Measurements from ENCODE around the gene LYPLAL1. TPM values are rescaled to one million over a fixed set of nuclear protein-coding genes. Genes with fewer than 3 reads are reported as not detected.

The LYPLAL1 gene
- total RNA-seq, 2 experiments from 2014 or later = 25.3 to 27.9 TPM

- DNase-seq (no peak), ATAC-seq (no peak)
- Mint-ChIP-seq H3K4me1 (no peaks in the 10 kb centered on the region), H3K27me3 (peaks cover 2% of the 10 kb centered on the region), H3K27ac (no peak overlapping the region), H3K4me3 (no peak overlapping the region), H3K9me3 (ENCODE audit: low read depth) (no peaks in the 10 kb centered on the region), H3K36me3 (ENCODE audit: low read depth) (no peaks in the 10 kb centered on the region)
- ChIA-PET POLR2A (no interaction called here), CTCF (no interaction called here)
- intact Hi-C loops (cut with DNase I, micrococcal nuclease) = no loop called here
Observed at GRCh38 chr1:219147571-219148019, 26.1 kb upstream of the LYPLAL1 start.

DNA sequence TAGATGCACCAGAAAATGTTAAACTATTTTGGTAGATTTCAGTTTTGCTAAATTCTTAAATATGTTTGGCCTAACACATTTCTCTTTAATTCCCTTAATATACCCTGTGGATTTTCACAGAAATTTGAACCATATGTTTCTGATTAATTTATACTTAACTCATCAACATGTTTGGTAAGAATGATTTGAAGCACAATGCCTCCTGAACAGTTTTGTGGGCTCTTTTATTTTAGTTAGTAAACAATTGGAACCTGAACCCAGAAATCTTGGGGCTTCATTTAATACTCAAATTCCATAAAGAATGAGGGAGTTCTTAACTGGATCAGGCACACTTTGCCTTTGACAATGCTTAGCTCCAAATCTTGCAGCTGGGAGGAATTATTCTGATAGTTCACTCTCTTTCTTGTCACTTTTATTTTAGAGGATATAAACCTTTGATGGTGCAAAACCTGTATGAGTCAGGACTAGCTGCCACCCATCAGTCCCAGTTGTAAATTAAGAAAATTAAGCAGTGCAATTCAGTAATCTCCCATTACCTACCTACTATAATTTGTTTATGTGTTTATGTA is 24.6 kb upstream of the LYPLAL1 start:
- intact Hi-C loops (cut with DNase I, micrococcal nuclease) = no loop called here
- Mint-ChIP-seq H3K4me3 (no peak overlapping the region), H3K4me1 (no peaks in the 10 kb centered on the region), H3K9me3 (ENCODE audit: low read depth) (no peaks in the 10 kb centered on the region), H3K27ac (no peak overlapping the region), H3K36me3 (ENCODE audit: low read depth) (no peaks in the 10 kb centered on the region), H3K27me3 (peaks cover 8% of the 10 kb centered on the region)
- DNase-seq (no peak), ATAC-seq (no peak)
- ChIA-PET POLR2A (no interaction called here), CTCF (interaction anchor here (0.5 to 0.6 kb wide), 2 partner anchors 268 to 1829 kb away, joined by 3 read pairs; no protein-coding TSS in a partner anchor)

- intact Hi-C loops (cut with DNase I, micrococcal nuclease) = no loop called here
- CTCF ChIA-PET = no interaction called here
Observed at GRCh38 chr1:219149953-219150352, 23.7 kb upstream of the LYPLAL1 start.

GRCh38 chr1:219150913-219151312 is 22.8 kb upstream of the LYPLAL1 start:
- Mint-ChIP-seq H3K4me1 (no peaks in the 10 kb centered on the region), H3K27me3 (peaks cover 8% of the 10 kb centered on the region), H3K4me3 (no peak overlapping the region), H3K36me3 (ENCODE audit: low read depth) (no peaks in the 10 kb centered on the region), H3K27ac (no peak overlapping the region), H3K9me3 (ENCODE audit: low read depth) (no peaks in the 10 kb centered on the region)
- ChIA-PET POLR2A (no interaction called here), CTCF (no interaction called here)
- DNase-seq = no peak
- ATAC-seq = no peak
- intact Hi-C loops (cut with DNase I, micrococcal nuclease) = no loop called here

More at GRCh38 chr1:219149953-219150352, 23.7 kb upstream of the LYPLAL1 start:
- no peaks in the 10 kb centered on the region for H3K4me1 Mint-ChIP-seq
- H3K36me3 Mint-ChIP-seq (ENCODE audit: low read depth) = no peaks in the 10 kb centered on the region
- POLR2A ChIA-PET = no interaction called here
- H3K9me3 Mint-ChIP-seq (ENCODE audit: low read depth) = no peaks in the 10 kb centered on the region
- ATAC-seq = no peak
- no peak overlapping the region for H3K27ac Mint-ChIP-seq
- peaks cover 8% of the 10 kb centered on the region for H3K27me3 Mint-ChIP-seq
- H3K4me3 Mint-ChIP-seq = no peak overlapping the region
- DNase-seq = no peak

GRCh38 chr1:219151467-219151866 is 22.2 kb upstream of the LYPLAL1 start:
- H3K4me3 Mint-ChIP-seq = no peak overlapping the region

DNA sequence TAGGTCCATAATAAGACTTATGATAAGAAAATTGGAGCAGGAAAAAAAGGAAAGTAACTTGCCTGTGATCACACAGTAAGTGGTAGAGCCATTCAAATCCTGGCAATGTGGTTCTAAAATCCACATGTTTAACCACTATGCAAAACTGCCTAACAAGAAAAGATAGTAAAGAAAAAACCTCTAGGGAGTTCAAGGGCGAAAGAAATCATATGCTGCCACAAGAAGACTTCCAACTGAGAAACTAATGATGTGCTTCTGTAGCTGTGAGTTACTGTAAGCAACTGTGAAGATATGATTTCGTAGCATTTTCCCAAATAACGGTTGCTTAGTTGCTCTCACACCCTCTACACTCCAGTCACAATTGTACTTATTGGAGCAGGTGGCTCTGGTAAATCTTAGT is 20.9 kb upstream of the LYPLAL1 start:
- H3K27ac Mint-ChIP-seq = no peak overlapping the region
- CTCF ChIA-PET = no interaction called here
- no peak for ATAC-seq

More at GRCh38 chr1:219151467-219151866, 22.2 kb upstream of the LYPLAL1 start:
- H3K9me3 Mint-ChIP-seq (ENCODE audit: low read depth) = no peaks in the 10 kb centered on the region
- no peaks in the 10 kb centered on the region for H3K36me3 Mint-ChIP-seq (ENCODE audit: low read depth)
- intact Hi-C loops (cut with DNase I, micrococcal nuclease) = no loop called here
- no peak for ATAC-seq
- no peak for DNase-seq
- ChIA-PET CTCF (no interaction called here), POLR2A (no interaction called here)
- H3K27ac Mint-ChIP-seq = no peak overlapping the region
- no peaks in the 10 kb centered on the region for H3K4me1 Mint-ChIP-seq
- peaks cover 8% of the 10 kb centered on the region for H3K27me3 Mint-ChIP-seq

DNA sequence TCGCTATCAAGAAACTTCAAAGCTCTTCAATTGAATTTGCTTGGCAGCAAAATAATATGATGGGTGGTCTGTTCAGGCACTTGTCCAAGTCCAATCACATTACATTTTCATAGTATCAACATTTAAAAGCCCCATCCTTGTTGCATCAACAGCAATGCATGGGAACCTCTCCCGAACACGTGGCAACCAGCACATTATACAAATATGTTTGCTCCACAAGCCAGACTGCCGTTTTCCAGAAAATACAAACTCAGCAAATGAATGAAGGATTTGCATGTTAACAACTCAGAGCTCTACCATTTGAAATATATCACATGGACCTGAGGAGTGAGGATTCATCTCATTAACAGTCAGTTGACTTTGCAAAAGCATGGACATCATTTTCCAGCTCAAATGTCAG is 20.0 kb upstream of the LYPLAL1 start:
- Mint-ChIP-seq H3K4me1 (no peaks in the 10 kb centered on the region), H3K27ac (no peak overlapping the region), H3K4me3 (no peak overlapping the region), H3K9me3 (ENCODE audit: low read depth) (no peaks in the 10 kb centered on the region), H3K27me3 (peaks cover 6% of the 10 kb centered on the region), H3K36me3 (ENCODE audit: low read depth) (no peaks in the 10 kb centered on the region)
- no peak for ATAC-seq
- intact Hi-C loops (cut with DNase I, micrococcal nuclease) = no loop called here
- DNase-seq = no peak
- ChIA-PET CTCF (no interaction called here), POLR2A (no interaction called here)

More for the DNA sequence above, 20.9 kb upstream of the LYPLAL1 start:
- intact Hi-C loops (cut with DNase I, micrococcal nuclease) = no loop called here
- Mint-ChIP-seq H3K4me3 (no peak overlapping the region), H3K4me1 (no peaks in the 10 kb centered on the region), H3K36me3 (ENCODE audit: low read depth) (no peaks in the 10 kb centered on the region), H3K27me3 (peaks cover 6% of the 10 kb centered on the region), H3K9me3 (ENCODE audit: low read depth) (no peaks in the 10 kb centered on the region)
- POLR2A ChIA-PET = no interaction called here
- no peak for DNase-seq

DNA sequence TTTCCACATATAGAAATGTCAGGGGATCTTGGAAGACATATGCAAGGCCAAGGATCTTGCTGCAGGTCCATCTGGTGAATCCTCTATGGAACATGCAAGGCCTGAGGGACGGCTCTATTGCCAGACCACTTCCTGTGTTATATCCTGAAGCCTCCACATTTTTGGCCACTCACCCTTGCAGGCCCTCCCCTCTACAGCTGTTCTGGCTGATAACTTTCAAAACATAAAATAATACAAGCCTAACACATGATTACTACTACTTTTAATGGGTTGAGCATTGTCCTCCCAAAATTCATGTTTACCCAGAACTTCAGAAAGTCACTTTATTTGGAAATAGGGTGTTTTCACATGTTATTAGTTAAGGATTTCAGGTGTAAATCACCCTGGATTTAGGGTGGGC is 18.5 kb upstream of the LYPLAL1 start:
- Mint-ChIP-seq H3K4me3 (no peak overlapping the region), H3K9me3 (ENCODE audit: low read depth) (no peaks in the 10 kb centered on the region), H3K4me1 (no peaks in the 10 kb centered on the region), H3K27me3 (peaks cover 6% of the 10 kb centered on the region), H3K36me3 (ENCODE audit: low read depth) (no peaks in the 10 kb centered on the region), H3K27ac (no peak overlapping the region)
- intact Hi-C loops (cut with DNase I, micrococcal nuclease) = no loop called here
- POLR2A ChIA-PET = no interaction called here
- CTCF ChIA-PET = no interaction called here
- DNase-seq (no peak), ATAC-seq (no peak)

DNA sequence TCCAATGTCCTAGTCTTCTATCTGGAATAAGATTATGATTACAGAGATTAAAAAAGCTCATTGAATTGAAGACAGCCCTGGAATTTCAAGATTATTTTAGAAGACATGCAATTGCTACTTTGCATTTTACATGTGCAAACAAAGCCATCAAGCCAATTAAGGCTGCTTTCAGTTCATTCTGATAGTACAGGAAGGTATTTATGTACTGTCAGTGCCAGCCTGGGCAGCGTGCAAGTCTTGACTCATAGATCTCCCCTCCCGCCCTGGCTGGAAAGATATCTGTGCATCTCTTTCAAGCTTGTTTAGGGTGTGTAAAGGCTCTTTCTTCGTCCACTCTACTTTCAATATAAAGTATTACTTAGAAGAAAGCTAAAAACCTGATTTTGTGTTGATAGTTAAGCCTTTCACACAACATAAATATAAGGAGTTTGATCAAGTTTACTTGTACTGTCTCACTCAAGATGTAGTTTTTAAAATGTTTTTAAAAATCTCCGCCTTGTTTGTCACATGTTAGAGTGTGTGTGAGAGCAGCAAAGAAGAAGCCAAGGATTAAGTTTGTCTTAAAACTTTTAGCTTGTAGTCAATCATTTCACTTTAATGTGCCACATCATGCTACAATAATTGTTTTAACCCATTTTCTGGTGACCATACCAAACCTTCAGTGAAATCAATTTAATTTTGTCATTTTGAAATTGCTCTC is 13.6 kb upstream of the LYPLAL1 start:
- CTCF ChIA-PET = interaction anchor here (1.0 kb wide), 1 partner anchor 16 kb away, joined by 3 read pairs; no protein-coding TSS in a partner anchor
- no peaks in the 10 kb centered on the region for H3K36me3 Mint-ChIP-seq (ENCODE audit: low read depth)
- no peak for ATAC-seq

DNA sequence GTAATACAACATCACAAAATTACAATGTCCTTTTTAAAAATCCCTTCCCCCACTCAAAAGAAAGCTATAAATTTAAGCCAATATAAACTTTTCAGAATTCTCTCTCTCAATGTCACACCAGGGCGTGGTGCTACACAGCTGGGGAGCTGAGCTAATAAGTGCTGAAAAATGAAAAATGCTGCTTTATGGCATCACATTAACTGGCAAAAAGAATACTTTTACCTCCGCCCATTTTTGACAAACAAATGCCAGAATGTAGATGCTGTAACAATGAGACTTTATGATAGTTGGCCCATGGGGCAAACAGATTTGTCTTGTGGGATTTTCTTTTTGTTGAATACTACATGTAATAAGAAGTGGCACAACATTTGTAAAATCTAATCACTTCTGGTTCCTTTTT is 12.7 kb upstream of the LYPLAL1 start:
- Mint-ChIP-seq H3K36me3 (ENCODE audit: low read depth) (no peaks in the 10 kb centered on the region), H3K9me3 (ENCODE audit: low read depth) (no peaks in the 10 kb centered on the region), H3K27me3 (peaks cover 6% of the 10 kb centered on the region), H3K27ac (no peak overlapping the region), H3K4me3 (no peak overlapping the region), H3K4me1 (no peaks in the 10 kb centered on the region)
- intact Hi-C loops (cut with DNase I, micrococcal nuclease) = no loop called here
- ChIA-PET POLR2A (no interaction called here), CTCF (interaction anchor here (1.0 kb wide), 1 partner anchor 15 kb away, joined by 3 read pairs; no protein-coding TSS in a partner anchor)
- no peak for ATAC-seq
- DNase-seq = no peak

More for the DNA sequence above, 13.6 kb upstream of the LYPLAL1 start:
- Mint-ChIP-seq H3K27ac (no peak overlapping the region), H3K4me1 (no peaks in the 10 kb centered on the region), H3K9me3 (ENCODE audit: low read depth) (no peaks in the 10 kb centered on the region), H3K4me3 (no peak overlapping the region), H3K27me3 (peaks cover 4% of the 10 kb centered on the region)
- intact Hi-C loops (cut with DNase I, micrococcal nuclease) = no loop called here
- POLR2A ChIA-PET = no interaction called here
- no peak for DNase-seq

DNA sequence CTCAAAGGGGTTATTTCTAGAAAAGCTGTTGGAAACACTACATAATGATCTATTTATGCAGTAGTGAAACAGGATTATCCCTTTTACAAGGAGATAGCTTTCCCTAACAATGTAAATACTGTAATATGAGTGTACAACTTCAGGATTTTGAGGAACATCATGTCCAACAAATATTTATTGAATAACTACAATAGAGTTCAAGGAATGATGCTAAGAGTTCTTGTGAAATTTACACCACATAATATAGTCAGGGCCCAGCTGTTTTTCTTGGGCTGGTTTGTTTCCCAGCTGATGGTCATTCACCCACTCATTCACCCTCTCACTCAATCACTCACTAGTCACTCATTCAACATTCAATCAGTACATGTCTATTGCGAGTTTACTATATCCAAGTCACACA is 12.3 kb upstream of the LYPLAL1 start:
- ATAC-seq = no peak
- Mint-ChIP-seq H3K9me3 (ENCODE audit: low read depth) (no peaks in the 10 kb centered on the region), H3K27me3 (peaks cover 6% of the 10 kb centered on the region), H3K36me3 (ENCODE audit: low read depth) (no peaks in the 10 kb centered on the region), H3K4me1 (no peaks in the 10 kb centered on the region), H3K4me3 (no peak overlapping the region), H3K27ac (no peak overlapping the region)
- ChIA-PET POLR2A (no interaction called here), CTCF (interaction anchor here (0.6 to 1.0 kb wide), 2 partner anchors 15 to 921 kb away, joined by 3 to 7 read pairs; no protein-coding TSS in a partner anchor)
- intact Hi-C loops (cut with DNase I, micrococcal nuclease) = no loop called here
- no peak for DNase-seq

DNA sequence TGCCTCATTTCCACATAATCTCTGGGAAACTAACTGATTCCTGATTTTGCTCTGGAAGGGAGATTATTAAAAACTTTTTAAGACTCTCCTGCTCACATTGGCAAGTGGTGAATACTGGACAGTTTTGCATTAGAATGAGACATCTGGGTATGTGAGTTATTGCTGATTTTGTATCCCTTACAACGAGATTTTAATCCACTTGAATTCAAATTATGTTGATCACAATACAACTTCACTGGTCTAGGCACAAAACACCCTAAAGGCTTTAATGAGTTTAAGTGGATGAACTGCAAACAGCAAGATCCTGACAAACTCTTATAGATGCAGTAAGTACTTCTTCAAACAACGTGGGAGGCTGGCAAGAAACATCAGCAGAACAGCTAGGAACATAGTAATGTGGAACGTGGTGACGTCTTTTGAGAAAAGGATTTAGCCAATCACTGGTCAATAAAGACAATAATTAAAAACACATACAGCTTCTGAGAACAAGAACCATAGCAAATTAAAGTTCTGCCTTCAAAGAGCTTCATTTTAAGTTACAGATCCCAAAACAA is 10.2 kb upstream of the LYPLAL1 start:
- no peak overlapping the region for H3K27ac Mint-ChIP-seq
- POLR2A ChIA-PET = no interaction called here
- no peak overlapping the region for H3K4me3 Mint-ChIP-seq
- H3K9me3 Mint-ChIP-seq (ENCODE audit: low read depth) = no peaks in the 10 kb centered on the region
- H3K36me3 Mint-ChIP-seq (ENCODE audit: low read depth) = no peaks in the 10 kb centered on the region
- H3K4me1 Mint-ChIP-seq = no peaks in the 10 kb centered on the region
- H3K27me3 Mint-ChIP-seq = peaks cover 6% of the 10 kb centered on the region
- intact Hi-C loops (cut with DNase I, micrococcal nuclease) = no loop called here
- ATAC-seq = no peak
- CTCF ChIA-PET = no interaction called here
- no peak for DNase-seq
